Hepatocyte (in vitro differentiated cells): ENCODE data around the gene DUSP8.

Source experiments
- EZH2 ChIP-seq: fragments of 200-600 bp; sonication (generic); IDR thresholded peaks from 2 replicates; pipeline ENCODE4 v1.6.1; 2016; ENCODE audit warnings: antibody characterized with exemption, mild to moderate bottlenecking, borderline replicate concordance
- EZH2phosphoT487 ChIP-seq: fragments of 200-600 bp; sonication (generic); IDR thresholded peaks from one replicate; pipeline ENCODE4 v1.6.1; 2018; ENCODE audit warnings: antibody characterized with exemption, mild to moderate bottlenecking, low read depth, moderate library complexity; ENCODE audit not compliant: unreplicated experiment, severe bottlenecking

GRCh38 chr11:1546077-1546535, 26.0 kb downstream of the DUSP8 start:
- TF ChIP-seq EZH2 (no peak), EZH2phosphoT487 (no peak)
